Mesenteric fat pad (tissue), 1 donor: Measurements from ENCODE around the gene PIMREG. TPM values are rescaled to one million over a fixed set of nuclear protein-coding genes. Genes with fewer than 3 reads are reported as not detected.
A peak's percentile ranks its signal among the peaks of the same experiment; 100 is the strongest.
"Not testable (repeated sequence)": the region's sequence is repeated elsewhere in the genome, so short reads cannot be mapped to it uniquely, and the experiment has no call there.

Source experiments
- DNase-seq: peaks from one replicate; pipeline ENCODE4 v3.0.0-alpha.2; 2020; ENCODE audit warnings: low spot score
- total RNA-seq: library from RNA; stranded (reverse); fragmentation: NEBNext Ultra II Directional; extraction: Animal tissue kit (Norgen Biotek cat#: 25700); gene quantifications from one replicate; pipeline ENCODE4 v1.2.1, GENCODE V29; 2021
- donor health status: DM: yes; HTN: yes; CAD: no.

PIMREG gene
- total RNA-seq, 1 donor from 2014 or later, result not detected

- no peak for DNase-seq
Measured at GRCh38 chr17:6476810-6477179, 32.5 kb downstream of the PIMREG start.

GRCh38 chr17:6477831-6478383 lies 33.7 kb downstream of the PIMREG start:
- no peak for DNase-seq

- DNase-seq, result no peak
Measured at GRCh38 chr17:6478486-6478885, 34.2 kb downstream of the PIMREG start.

- DNase-seq, result no peak
Measured at GRCh38 chr17:6479622-6480302, 35.5 kb downstream of the PIMREG start.

- DNase-seq, result no peak
Measured at GRCh38 chr17:6480303-6480675, 36.0 kb downstream of the PIMREG start.

DNA sequence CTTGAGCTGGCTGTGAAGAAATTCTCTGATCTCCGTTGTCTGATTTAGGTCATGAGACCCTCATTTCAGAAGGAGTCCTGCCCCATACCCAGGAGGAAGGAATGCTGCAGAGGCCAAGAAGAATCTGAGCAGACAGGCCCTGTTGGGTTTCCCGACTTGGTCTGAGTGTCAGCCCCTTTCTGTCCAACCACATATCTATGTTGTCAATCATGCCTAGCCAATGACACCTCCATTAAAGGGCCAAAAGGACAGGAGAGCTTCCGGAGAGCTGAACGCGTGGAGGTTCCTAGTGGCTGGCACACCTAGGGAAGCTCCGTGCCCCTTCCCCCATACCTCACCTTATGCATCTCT lies 37.8 kb downstream of the PIMREG start:
- DNase-seq, result no peak

- not testable (repeated sequence) for DNase-seq
Measured at GRCh38 chr17:6482796-6483195, 38.5 kb downstream of the PIMREG start.

GRCh38 chr17:6483507-6483906 lies 39.3 kb downstream of the PIMREG start:
- DNase-seq, result no peak

GRCh38 chr17:6485646-6486412 lies 41.6 kb downstream of the PIMREG start:
- DNase-seq, result no peak

GRCh38 chr17:6487251-6488007 lies 43.2 kb downstream of the PIMREG start:
- DNase-seq, result no peak

- DNase-seq, result no peak
Measured at GRCh38 chr17:6488008-6488539, 43.8 kb downstream of the PIMREG start.

DNA sequence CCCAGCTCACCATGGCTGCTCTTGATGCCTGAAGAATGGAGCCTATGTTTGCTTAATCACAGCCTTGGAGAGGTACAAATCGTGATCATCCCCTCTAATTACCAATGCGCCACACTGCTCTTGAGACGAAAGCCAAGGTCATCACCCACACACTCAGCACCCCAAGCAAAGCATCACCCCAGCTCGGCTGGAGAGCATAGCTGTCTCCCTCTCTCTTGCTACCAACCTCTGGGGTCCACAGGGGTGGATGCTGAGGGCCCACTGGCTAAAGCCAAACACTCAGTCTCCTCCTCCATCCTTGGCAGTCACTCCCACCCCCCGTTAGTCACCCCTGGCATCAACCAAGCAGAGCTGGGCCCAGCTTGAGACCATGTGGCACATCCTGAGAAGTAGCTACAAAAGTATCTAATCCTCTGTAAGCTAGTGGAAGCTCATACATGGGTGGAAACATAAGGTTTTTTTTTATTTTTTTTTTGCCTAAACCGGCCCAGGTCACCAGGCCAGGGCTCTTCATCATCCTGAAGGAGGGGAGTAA lies 44.8 kb downstream of the PIMREG start:
- DNase-seq, result no peak

- DNase-seq, result no peak
Measured at GRCh38 chr17:6491071-6491700, 46.9 kb downstream of the PIMREG start.

DNA sequence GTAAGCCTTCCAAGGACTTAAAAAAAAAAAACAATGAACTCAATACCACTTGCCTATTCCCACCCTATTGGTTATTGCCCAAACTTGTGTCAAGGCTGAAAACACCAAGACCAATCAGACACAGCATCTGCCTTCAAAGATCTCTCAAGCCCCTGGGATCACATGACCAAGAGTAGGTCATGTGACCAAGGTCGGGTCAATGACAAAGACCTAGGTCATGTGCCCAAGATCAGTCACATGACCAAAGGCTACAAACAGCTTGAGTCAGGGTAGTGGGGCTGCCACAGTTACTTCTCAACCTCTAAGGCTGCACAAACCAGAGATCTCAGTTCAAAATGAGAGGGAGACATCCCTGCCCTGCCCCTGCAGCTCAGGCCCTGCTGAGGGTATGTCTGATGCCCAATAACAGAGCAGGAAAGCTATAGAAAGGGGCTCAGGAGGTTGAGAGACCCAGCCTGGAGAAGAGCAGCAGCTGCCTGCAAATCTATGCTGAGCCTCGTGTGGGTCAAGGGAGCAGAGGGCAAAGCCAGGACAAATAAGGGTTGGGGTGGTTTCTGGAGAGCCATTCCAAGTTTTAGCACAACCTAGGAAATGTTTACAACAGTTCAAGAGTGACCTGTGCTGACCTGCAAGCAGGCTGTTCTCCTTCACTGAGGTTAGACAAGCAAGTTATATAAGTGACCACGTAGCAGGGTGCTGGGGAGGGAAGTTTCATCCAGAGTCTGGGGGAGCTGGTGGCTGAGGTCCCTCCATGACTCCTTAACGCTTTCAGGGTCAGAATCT lies 48.8 kb downstream of the PIMREG start:
- no peak for DNase-seq

- DNase-seq, result no peak
Measured at GRCh38 chr17:6494239-6494941, 50.1 kb downstream of the PIMREG start.

- DNase-seq, result peak; percentile 55
Measured at GRCh38 chr17:6495450-6496115, 51.3 kb downstream of the PIMREG start.

GRCh38 chr17:6496116-6496481 lies 51.8 kb downstream of the PIMREG start:
- no peak for DNase-seq

- peak; percentile 33 for DNase-seq
Measured at GRCh38 chr17:6496640-6497441, 52.6 kb downstream of the PIMREG start.
